H9 (cell line): ENCODE measurements around the gene ASIC1. TPM values are rescaled to one million over a fixed set of nuclear protein-coding genes. Genes with fewer than 3 reads are reported as not detected.

Experiments
- DNase-seq: peaks from one replicate; pipeline ENCODE4 v3.0.0-alpha.2; 2017
- H2AFZ ChIP-seq: one replicate; pipeline ENCODE4 v1.6.1; 2013; ENCODE audit warnings: mild to moderate bottlenecking, low read length, control low read depth, moderate library complexity
- H2AK5ac ChIP-seq: 2 replicates; pipeline ENCODE4 v1.6.1; 2013; ENCODE audit warnings: low read length, control low read depth, mixed read lengths; ENCODE audit not compliant: insufficient read length
- H2BK120ac ChIP-seq: one replicate; pipeline ENCODE4 v1.6.1; 2013; ENCODE audit warnings: low read depth, mild to moderate bottlenecking, low read length, control low read depth, inconsistent platforms; ENCODE audit not compliant: poor library complexity, severe bottlenecking
- H2BK12ac ChIP-seq: 2 replicates; pipeline ENCODE4 v1.6.1; 2013; ENCODE audit warnings: low read length, control low read depth, mixed read lengths, low read depth; ENCODE audit not compliant: insufficient read length
- H2BK15ac ChIP-seq: 2 replicates; pipeline ENCODE4 v1.6.1; 2013; ENCODE audit warnings: low read depth, low read length, control low read depth
- H2BK20ac ChIP-seq: one replicate; pipeline ENCODE4 v1.6.1; 2013; ENCODE audit warnings: low read depth, mild to moderate bottlenecking, low read length, control low read depth, inconsistent platforms; ENCODE audit not compliant: poor library complexity, severe bottlenecking
- H2BK5ac ChIP-seq: 2 replicates; pipeline ENCODE4 v1.6.1; 2013; ENCODE audit warnings: low read length, control low read depth, mixed read lengths; ENCODE audit not compliant: insufficient read length
- H3K14ac ChIP-seq: 2 replicates; pipeline ENCODE4 v1.6.1; 2013; ENCODE audit warnings: low read length, control low read depth; ENCODE audit not compliant: insufficient read depth
- H3K18ac ChIP-seq: 2 replicates; pipeline ENCODE4 v1.6.1; 2013; ENCODE audit warnings: low read depth, mild to moderate bottlenecking, mixed read lengths, low read length, control low read depth; ENCODE audit not compliant: insufficient read length
- H3K23ac ChIP-seq: 2 replicates; pipeline ENCODE4 v1.6.1; 2013; ENCODE audit warnings: low read length, control low read depth, mixed read lengths, low read depth; ENCODE audit not compliant: insufficient read length
- H3K23me2 ChIP-seq: 2 replicates; pipeline ENCODE4 v1.6.1; 2013; ENCODE audit warnings: low read depth, mild to moderate bottlenecking, mixed read lengths, low read length, control low read depth; ENCODE audit not compliant: insufficient read length, poor library complexity, severe bottlenecking
- H3K27ac ChIP-seq: 2 replicates; pipeline ENCODE4 v1.5.1; 2013; ENCODE audit warnings: low read length, control low read depth, mixed read lengths, low read depth; ENCODE audit not compliant: insufficient read length
- H3K27me3 ChIP-seq: 2 replicates; pipeline ENCODE4 v1.6.1; 2013; ENCODE audit warnings: low read length, control low read depth, inconsistent platforms; ENCODE audit not compliant: insufficient read depth
- H3K4ac ChIP-seq: 2 replicates; pipeline ENCODE4 v1.6.1; 2013; ENCODE audit warnings: low read depth, mild to moderate bottlenecking, control low read depth, inconsistent platforms, low read length, moderate library complexity
- H3K4me1 ChIP-seq: 2 replicates; pipeline ENCODE4 v1.6.1; 2013; ENCODE audit warnings: low read length, control low read depth, inconsistent platforms; ENCODE audit not compliant: insufficient read depth
- H3K4me2 ChIP-seq: 2 replicates; pipeline ENCODE4 v1.6.1; 2013; ENCODE audit warnings: low read length, control low read depth, mixed read lengths; ENCODE audit not compliant: insufficient read length, insufficient read depth
- H3K56ac ChIP-seq: 2 replicates; pipeline ENCODE4 v1.6.1; 2013; ENCODE audit warnings: low read depth, mild to moderate bottlenecking, mixed read lengths, low read length, control low read depth; ENCODE audit not compliant: insufficient read length
- H3K79me1 ChIP-seq: 2 replicates; pipeline ENCODE4 v1.6.1; 2013; ENCODE audit warnings: low read depth, mild to moderate bottlenecking, moderate library complexity, low read length, control low read depth, inconsistent platforms; ENCODE audit not compliant: insufficient read depth, poor library complexity, severe bottlenecking
- H3K79me2 ChIP-seq: 2 replicates; pipeline ENCODE4 v1.6.1; 2013; ENCODE audit warnings: low read length, control low read depth, inconsistent platforms; ENCODE audit not compliant: insufficient read depth
- H3K9ac ChIP-seq: 2 replicates; pipeline ENCODE4 v1.6.1; 2013; ENCODE audit warnings: low read length, control low read depth, mixed read lengths; ENCODE audit not compliant: insufficient read length; ENCODE audit errors: extremely low read depth
- H3K9me3 ChIP-seq: one replicate; pipeline ENCODE4 v1.6.1; 2013; ENCODE audit warnings: low read depth, low read length, inconsistent platforms; ENCODE audit not compliant: control insufficient read depth
- H3T11ph ChIP-seq: one replicate; pipeline ENCODE4 v1.6.1; 2013; ENCODE audit warnings: mild to moderate bottlenecking, low read length, control low read depth, inconsistent platforms
- H4K20me1 ChIP-seq: one replicate; pipeline ENCODE4 v1.6.1; 2013; ENCODE audit not compliant: control insufficient read depth, insufficient read length, insufficient read depth
- H4K5ac ChIP-seq: 2 replicates; pipeline ENCODE4 v1.6.1; 2013; ENCODE audit warnings: low read depth, mild to moderate bottlenecking, mixed read lengths, low read length, control low read depth; ENCODE audit not compliant: insufficient read length
- H4K8ac ChIP-seq: replicated peaks from 2 replicates; pipeline ENCODE4 v1.6.1; 2013; ENCODE audit warnings: low read length, control low read depth, mixed read lengths, low read depth; ENCODE audit not compliant: insufficient read length
- H4K91ac ChIP-seq: 2 replicates; pipeline ENCODE4 v1.6.1; 2013; ENCODE audit warnings: low read depth, mild to moderate bottlenecking, moderate library complexity, mixed read lengths, low read length, control low read depth; ENCODE audit not compliant: insufficient read length
- H3K27ac Mint-ChIP-seq, 3 experiments: 2 replicates in 2 of 3; 3 replicates in 1 of 3; pipeline ENCODE4 v1.8.0; 2020 to 2021; ENCODE audit warnings: mixed read lengths in 3 of 3, mild to moderate bottlenecking in 1 of 3, moderate library complexity in 1 of 3
- H3K27me3 Mint-ChIP-seq: 2 replicates; pipeline ENCODE4 v1.8.0; 2021; ENCODE audit warnings: low read depth, mild to moderate bottlenecking, moderate library complexity, mixed read lengths
- H3K36me3 Mint-ChIP-seq, 3 experiments: 2 replicates in 2 of 3; 3 replicates in 1 of 3; pipeline ENCODE4 v1.8.0; 2020 to 2021; ENCODE audit warnings: low read depth in 3 of 3, mixed read lengths in 3 of 3; ENCODE audit not compliant: insufficient read depth in 1 of 3
- H3K4me1 Mint-ChIP-seq, 2 experiments: 2 replicates each; pipeline ENCODE4 v1.8.0; 2020; ENCODE audit warnings: mixed read lengths in 2 of 2
- H3K4me3 Mint-ChIP-seq, 2 experiments: 2 replicates in 1 of 2; 3 replicates in 1 of 2; pipeline ENCODE4 v1.8.0; 2020 to 2021; ENCODE audit warnings: mild to moderate bottlenecking in 2 of 2, mixed read lengths in 2 of 2, moderate library complexity in 1 of 2
- H3K9me3 Mint-ChIP-seq, 2 experiments: 2 replicates in 1 of 2; 3 replicates in 1 of 2; pipeline ENCODE4 v1.8.0; 2020; ENCODE audit warnings: mild to moderate bottlenecking in 2 of 2, mixed read lengths in 2 of 2, moderate library complexity in 1 of 2
- WGBS: extraction: QIAGEN DNeasy Blood & Tissue Kit; methylation state at CpG from one replicate; pipeline ENCODE4 v1.1.7; 2013; ENCODE audit warnings: missing lambda C conversion rate, low lambda C conversion rate, mixed read lengths; ENCODE audit not compliant: insufficient read length; ENCODE audit errors: extremely low coverage; 5-methylcytosine and 5-hydroxymethylcytosine counted together
- total RNA-seq: library from RNA; stranded (reverse); gene quantifications from 2 replicates; pipeline ENCODE4 v1.2.1, GENCODE V29; 2021
- TF ChIP-seq, protein P1 (sequence below): fragments of 200-600 bp; sonication (generic); conservative IDR thresholded peaks from 3 replicates; pipeline ENCODE4 v1.8.0; 2021; ENCODE audit warnings: antibody characterized with exemption, mild to moderate bottlenecking

The ASIC1 gene
- total RNA-seq, 1 experiment from 2014 or later: 3.9 TPM

DNA sequence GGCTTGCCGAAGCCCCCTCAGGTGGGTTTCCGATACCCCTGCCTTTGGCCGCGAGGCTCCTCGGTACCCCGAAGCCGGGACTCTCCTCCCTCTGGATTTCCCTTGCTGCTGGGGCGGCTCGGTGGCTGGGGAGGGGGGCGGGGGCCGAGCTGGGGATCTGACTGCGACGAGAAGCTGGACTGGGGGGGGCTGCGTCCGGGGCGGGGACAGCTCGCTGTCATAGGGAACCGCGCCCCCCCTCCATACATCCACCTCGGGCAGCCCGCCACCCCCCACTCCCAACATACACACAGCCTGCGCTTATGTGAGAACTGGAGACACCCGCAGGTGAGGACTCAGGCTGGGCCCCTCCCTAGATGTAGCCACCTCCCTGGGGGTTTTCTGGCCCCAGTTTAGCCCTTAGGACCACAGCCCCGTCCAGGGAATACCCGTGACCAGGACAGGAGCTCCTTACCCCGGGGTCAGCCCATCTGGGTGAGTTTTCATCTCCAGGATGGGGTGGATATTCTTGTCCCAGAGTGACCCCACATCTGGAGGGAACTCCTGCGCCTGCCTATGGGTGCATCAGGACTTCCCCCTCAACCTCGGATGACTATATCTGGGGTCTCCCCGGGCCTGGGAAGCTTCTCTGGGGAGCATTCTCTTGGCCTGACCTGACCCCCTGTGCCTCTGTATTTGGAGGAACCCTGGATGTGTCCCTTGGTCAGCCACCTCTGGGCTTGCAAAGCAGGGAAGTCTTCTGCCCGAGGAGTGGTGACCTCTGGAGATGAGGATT is 687 bp downstream of the ASIC1 start:
- H2AK5ac ChIP-seq: no peak overlapping the region
- no peak overlapping the region for H2BK15ac ChIP-seq
- no peaks in the 10 kb centered on the region; a peak in 1 of 7 replicates for H3K36me3 Mint-ChIP-seq
- peaks cover 95% of the 10 kb centered on the region for H3K27me3 Mint-ChIP-seq
- H2AFZ ChIP-seq: no peak overlapping the region
- no peaks in the 10 kb centered on the region for H3K79me2 ChIP-seq
- no peak overlapping the region for H3K14ac ChIP-seq
- H3K9me3 ChIP-seq: no peaks in the 10 kb centered on the region
- no peak overlapping the region for H3K9ac ChIP-seq
- no peaks in the 10 kb centered on the region for H3K79me1 ChIP-seq
- no peak overlapping the region for H3K4me2 ChIP-seq
- peak overlapping the region; percentile 52 to 75 for H3K4me3 Mint-ChIP-seq
- no peaks in the 10 kb centered on the region for H3K4me1 ChIP-seq
- no peak overlapping the region for H2BK120ac ChIP-seq
- H3K23ac ChIP-seq: no peak overlapping the region
- H3K4ac ChIP-seq: no peak overlapping the region
- H4K8ac ChIP-seq: no peak overlapping the region
- no peak overlapping the region for H4K91ac ChIP-seq
- DNase-seq: peak; percentile 29
- no peak overlapping the region for H3K27ac ChIP-seq
- peaks cover 0 to 2% of the 10 kb centered on the region in 2 experiments; a peak in 1 of 5 replicates for H3K9me3 Mint-ChIP-seq
- no peak overlapping the region for H2BK5ac ChIP-seq
- no peak overlapping the region for H2BK20ac ChIP-seq
- no peak overlapping the region for H3K27ac Mint-ChIP-seq
- H3K23me2 ChIP-seq: peaks cover 3% of the 10 kb centered on the region
- H3K4me1 Mint-ChIP-seq: peaks cover 16 to 20% of the 10 kb centered on the region in 2 experiments
- no peak overlapping the region for H3T11ph ChIP-seq
- peaks cover 42% of the 10 kb centered on the region for H3K27me3 ChIP-seq
- H3K18ac ChIP-seq: no peak overlapping the region
- no peaks in the 10 kb centered on the region for H4K20me1 ChIP-seq
- no peak overlapping the region for H4K5ac ChIP-seq
- WGBS: no CpG with 5 or more reads among the region's 30 CpGs
- TF ChIP-seq, protein P1, sequence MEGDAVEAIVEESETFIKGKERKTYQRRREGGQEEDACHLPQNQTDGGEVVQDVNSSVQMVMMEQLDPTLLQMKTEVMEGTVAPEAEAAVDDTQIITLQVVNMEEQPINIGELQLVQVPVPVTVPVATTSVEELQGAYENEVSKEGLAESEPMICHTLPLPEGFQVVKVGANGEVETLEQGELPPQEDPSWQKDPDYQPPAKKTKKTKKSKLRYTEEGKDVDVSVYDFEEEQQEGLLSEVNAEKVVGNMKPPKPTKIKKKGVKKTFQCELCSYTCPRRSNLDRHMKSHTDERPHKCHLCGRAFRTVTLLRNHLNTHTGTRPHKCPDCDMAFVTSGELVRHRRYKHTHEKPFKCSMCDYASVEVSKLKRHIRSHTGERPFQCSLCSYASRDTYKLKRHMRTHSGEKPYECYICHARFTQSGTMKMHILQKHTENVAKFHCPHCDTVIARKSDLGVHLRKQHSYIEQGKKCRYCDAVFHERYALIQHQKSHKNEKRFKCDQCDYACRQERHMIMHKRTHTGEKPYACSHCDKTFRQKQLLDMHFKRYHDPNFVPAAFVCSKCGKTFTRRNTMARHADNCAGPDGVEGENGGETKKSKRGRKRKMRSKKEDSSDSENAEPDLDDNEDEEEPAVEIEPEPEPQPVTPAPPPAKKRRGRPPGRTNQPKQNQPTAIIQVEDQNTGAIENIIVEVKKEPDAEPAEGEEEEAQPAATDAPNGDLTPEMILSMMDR: no peak
- no peak overlapping the region for H3K56ac ChIP-seq
- H2BK12ac ChIP-seq: no peak overlapping the region
